HepG2 (cell line): ENCODE results near the gene RPTOR. TPM values are rescaled to one million over a fixed set of nuclear protein-coding genes. Genes with fewer than 3 reads are reported as not detected.
A peak's percentile ranks its signal among the peaks of the same experiment; 100 is the strongest.

Source experiments
- ARID3A ChIP-seq: IDR thresholded peaks from 2 replicates; pipeline ENCODE4 v1.6.1; 2012; ENCODE audit warnings: low read depth, low read length, improper control_type of control experiment
- ATF3 ChIP-seq: sonication (generic); formaldehyde crosslinking; IDR thresholded peaks from 2 replicates; pipeline ENCODE4 v1.4.0; 2020; ENCODE audit warnings: missing genetic modification reagents
- ATF4 ChIP-seq, 2 experiments: fragments of 450-650 bp in 1 of 2; sonication (generic) in 1 of 2; formaldehyde crosslinking; IDR thresholded peaks; 2 replicates each; pipeline versions ENCODE4 v1.5.0 to v1.8.0; 2020 to 2022; ENCODE audit warnings: mild to moderate bottlenecking in 1 of 2, missing genetic modification reagents in 1 of 2
- DZIP1 ChIP-seq: sonication (generic); formaldehyde crosslinking; IDR thresholded peaks from 2 replicates; pipeline ENCODE4 v1.5.0; 2020; ENCODE audit warnings: mild to moderate bottlenecking, missing genetic modification reagents
- FOSL1 ChIP-seq: sonication (generic); formaldehyde crosslinking; IDR thresholded peaks from 2 replicates; pipeline ENCODE4 v1.9.0; 2021; ENCODE audit warnings: missing genetic modification reagents, borderline replicate concordance
- HOXA3 ChIP-seq: sonication (generic); formaldehyde crosslinking; IDR thresholded peaks from 2 replicates; pipeline ENCODE4 v1.5.0; 2020; ENCODE audit warnings: missing genetic modification reagents
- NCOA1 ChIP-seq: sonication (generic); formaldehyde crosslinking; IDR thresholded peaks from 2 replicates; pipeline ENCODE4 v1.9.0; 2021; ENCODE audit warnings: missing genetic modification reagents
- NFIC ChIP-seq: IDR thresholded peaks from 2 replicates; pipeline ENCODE4 v1.6.1; 2012; ENCODE audit warnings: mild to moderate bottlenecking, low read length, inconsistent platforms
- PRDM15 ChIP-seq: sonication (generic); formaldehyde crosslinking; IDR thresholded peaks from 2 replicates; pipeline ENCODE4 v1.4.0; 2020; ENCODE audit warnings: missing genetic modification reagents
- RARA ChIP-seq: IDR thresholded peaks from 2 replicates; pipeline ENCODE4 v1.6.1; 2016; ENCODE audit warnings: missing genetic modification reagents, missing compliant biosample characterization
- RXRA ChIP-seq: sonication (generic); formaldehyde crosslinking; IDR thresholded peaks from 2 replicates; pipeline ENCODE4 v1.5.1; 2020; ENCODE audit warnings: missing genetic modification reagents
- ZBTB26 ChIP-seq: IDR thresholded peaks from 2 replicates; pipeline ENCODE4 v1.6.1; 2016; ENCODE audit warnings: missing compliant biosample characterization, missing genetic modification reagents, borderline replicate concordance
- ZBTB38 ChIP-seq: sonication (generic); formaldehyde crosslinking; IDR thresholded peaks from 2 replicates; pipeline ENCODE4 v1.5.1; 2020; ENCODE audit warnings: mild to moderate bottlenecking, missing genetic modification reagents
- ZGPAT ChIP-seq: IDR thresholded peaks from 2 replicates; pipeline ENCODE4 v1.6.1; 2016; ENCODE audit warnings: mild to moderate bottlenecking
- ZNF331 ChIP-seq: sonication (generic); formaldehyde crosslinking; IDR thresholded peaks from 2 replicates; pipeline ENCODE4 v1.4.0; 2020; ENCODE audit warnings: missing genetic modification reagents
- polyA plus RNA-seq, 8 experiments: library from polyadenylated mRNA; depleted of rRNA in 3 of 8; stranded (reverse) in 7 of 8; unstranded in 1 of 8; fragments of >200 nt; fragmentation: Illumina TruSeq in 4 of 8; extraction: Trizol in 4 of 8; gene quantifications; 2 replicates each; pipeline versions ENCODE4 v1.2.1 to v1.2.3, GENCODE V29; 2011 to 2016; ENCODE audit warnings: low read depth in 4 of 8, missing spikeins in 1 of 8, mixed read lengths in 1 of 8; ENCODE audit not compliant: insufficient read depth in 1 of 8
- total RNA-seq, 5 experiments: library from RNA; depleted of rRNA; stranded (reverse); fragments of >200 nt; fragmentation: Illumina TruSeq; extraction: Trizol; gene quantifications; 2 replicates each; pipeline ENCODE4 v1.2.3, GENCODE V29; 2016; ENCODE audit warnings: low read depth in 1 of 5

RPTOR gene
- total and polyA plus RNA-seq, 2 of the 13 experiments (the other 11 are each of a cell fraction or from before 2014, with no cell fraction given): 6.6 to 25.3 TPM

GRCh38 chr17:80791758-80792284, 247.2 kb downstream of the RPTOR start (continued):
- TF ChIP-seq RXRA: peak; percentile 24; the same call in 1 of the 2 replicates
- TF ChIP-seq ZBTB38: peak; percentile 91
- TF ChIP-seq ZBTB26: peak; percentile 59; the same call in 1 of the 2 replicates
- TF ChIP-seq FOSL1 (CRISPR knock-in tag): peak; percentile 95
- peak; percentile 29; the same call in 1 of the 2 replicates for TF ChIP-seq RARA (CRISPR knock-in tag)
- TF ChIP-seq DZIP1: no peak
- peak; percentile 31; the same call in 1 of the 2 replicates for TF ChIP-seq NFIC
- 0 out of 2 replicates have a peak, but pooled peaks have one; percentile 23 for TF ChIP-seq HOXA3 (CRISPR knock-in tag)
- TF ChIP-seq NCOA1 (CRISPR knock-in tag): no peak
- TF ChIP-seq ARID3A: no peak
- TF ChIP-seq PRDM15 (CRISPR knock-in tag): no peak
- TF ChIP-seq ZNF331: no peak
- peak; percentile 83; the same call in 1 of the 2 replicates for TF ChIP-seq ATF3 (CRISPR knock-in tag)
- no peak for TF ChIP-seq ATF4 (CRISPR knock-in tag; IDR thresholded peaks at IDR 0.05)
- TF ChIP-seq ZGPAT (CRISPR knock-in tag): 0 out of 2 replicates have a peak, but pooled peaks have one; percentile 35
